HEK293 (cell line): Measurements from ENCODE around the gene BICRA.

ENCODE experiments used
- CTCF ChIA-PET: fragments of 350-600 bp; formaldehyde crosslinking; extraction: SDS; loops from one replicate; lab custom pipeline; 2021; ENCODE audit warnings: antibody characterized with exemption; lab: Yijun Ruan, JAX
- POLR2A ChIA-PET: fragments of 300-600 bp; formaldehyde crosslinking; extraction: SDS; loops from one replicate; lab custom pipeline; 2020; ENCODE audit warnings: antibody characterized with exemption, inconsistent platforms; lab: Yijun Ruan, JAX
- H3K27ac ChIP-seq: fragments of 200-500 bp; sonication (Bioruptor generic); 2 replicates; pipeline ENCODE4 v1.5.1; 2014; ENCODE audit warnings: low read depth, low read length, control low read depth, inconsistent platforms; ENCODE audit errors: extremely low read depth
- H3K36me3 ChIP-seq, 2 experiments: fragments of 200-500 bp in 1 of 2; sonication (Bioruptor generic) in 1 of 2; 1 replicate in 1 of 2; 2 replicates in 1 of 2; pipeline ENCODE4 v1.5.1; 2014 to 2017; ENCODE audit warnings: inconsistent platforms in 2 of 2, low read length in 2 of 2; ENCODE audit not compliant: control insufficient read depth in 2 of 2, insufficient read depth in 1 of 2
- H3K4me1 ChIP-seq: fragments of 200-500 bp; sonication (Bioruptor generic); 2 replicates; pipeline ENCODE4 v1.5.1; 2014; ENCODE audit warnings: mild to moderate bottlenecking, low read length, inconsistent platforms; ENCODE audit not compliant: control insufficient read depth, insufficient read depth
- H3K4me3 ChIP-seq: 2 replicates; pipeline ENCODE4 v1.5.1; 2011; ENCODE audit warnings: low read depth, mild to moderate bottlenecking, control low read depth, low read length, moderate library complexity
- H3K9me3 ChIP-seq: fragments of 200-500 bp; sonication (Bioruptor generic); 2 replicates; pipeline ENCODE4 v1.5.1; 2014; ENCODE audit warnings: low read depth, low read length, inconsistent platforms; ENCODE audit not compliant: control insufficient read depth, insufficient read depth
- AEBP2 ChIP-seq: fragments of 450-650 bp; formaldehyde crosslinking; IDR thresholded peaks from 2 replicates; pipeline ENCODE4 v1.5.1; 2016; ENCODE audit warnings: missing biosample characterization, missing genetic modification characterization, borderline replicate concordance
- IKZF3 ChIP-seq: fragments of 450-650 bp; IDR thresholded peaks from 2 replicates; pipeline ENCODE4 v1.5.0; 2018; ENCODE audit warnings: missing biosample characterization, mild to moderate bottlenecking, missing genetic modification characterization, moderate library complexity
- KLF1 ChIP-seq: fragments of 450-650 bp; formaldehyde crosslinking; IDR thresholded peaks from 2 replicates; pipeline ENCODE4 v1.5.1; 2016; ENCODE audit warnings: missing biosample characterization, missing genetic modification characterization
- OVOL3 ChIP-seq: fragments of 450-650 bp; formaldehyde crosslinking; IDR thresholded peaks from 2 replicates; pipeline ENCODE4 v1.5.1; 2016; ENCODE audit warnings: missing biosample characterization, missing genetic modification characterization
- PRDM10 ChIP-seq: fragments of 450-650 bp; formaldehyde crosslinking; IDR thresholded peaks from 2 replicates; pipeline ENCODE4 v1.5.1; 2016; ENCODE audit warnings: missing biosample characterization, missing genetic modification characterization
- SALL2 ChIP-seq: fragments of 450-650 bp; formaldehyde crosslinking; IDR thresholded peaks from 2 replicates; pipeline ENCODE4 v1.5.0; 2017; ENCODE audit warnings: missing biosample characterization, mild to moderate bottlenecking, missing genetic modification characterization, borderline replicate concordance
- ZNF121 ChIP-seq: fragments of 450-650 bp; formaldehyde crosslinking; IDR thresholded peaks from 2 replicates; pipeline ENCODE4 v1.5.1; 2016; ENCODE audit warnings: missing biosample characterization, missing genetic modification characterization
- ZNF324 ChIP-seq: fragments of 450-650 bp; formaldehyde crosslinking; IDR thresholded peaks from 2 replicates; pipeline ENCODE4 v1.5.1; 2016; ENCODE audit warnings: missing biosample characterization, missing genetic modification characterization
- ZNF350 ChIP-seq: fragments of 450-650 bp; formaldehyde crosslinking; IDR thresholded peaks from 2 replicates; pipeline ENCODE4 v1.5.0; 2017; ENCODE audit warnings: missing biosample characterization, mild to moderate bottlenecking, missing genetic modification characterization
- ZNF391 ChIP-seq: fragments of 450-650 bp; formaldehyde crosslinking; IDR thresholded peaks from 2 replicates; pipeline ENCODE4 v1.5.1; 2016; ENCODE audit warnings: low read depth, missing biosample characterization, missing genetic modification characterization, borderline replicate concordance
- ZNF501 ChIP-seq: fragments of 450-650 bp; formaldehyde crosslinking; IDR thresholded peaks from 2 replicates; pipeline ENCODE4 v1.5.1; 2016; ENCODE audit warnings: missing biosample characterization, missing genetic modification characterization
- ZNF600 ChIP-seq: fragments of 450-650 bp; formaldehyde crosslinking; IDR thresholded peaks from 2 replicates; pipeline ENCODE4 v1.5.1; 2016; ENCODE audit warnings: missing biosample characterization, missing genetic modification characterization
- ZNF610 ChIP-seq: fragments of 450-650 bp; formaldehyde crosslinking; IDR thresholded peaks from 2 replicates; pipeline ENCODE4 v1.5.1; 2016; ENCODE audit warnings: missing biosample characterization, missing genetic modification characterization, borderline replicate concordance
- ZNF621 ChIP-seq: fragments of 450-650 bp; formaldehyde crosslinking; IDR thresholded peaks from 2 replicates; pipeline ENCODE4 v1.5.1; 2017; ENCODE audit warnings: missing biosample characterization, missing genetic modification characterization
- ZNF639 ChIP-seq: fragments of 450-650 bp; formaldehyde crosslinking; IDR thresholded peaks from 2 replicates; pipeline ENCODE4 v1.5.1; 2016; ENCODE audit warnings: missing biosample characterization, missing genetic modification characterization
- ZNF658 ChIP-seq: fragments of 450-650 bp; formaldehyde crosslinking; IDR thresholded peaks from 2 replicates; pipeline ENCODE4; 2016; ENCODE audit warnings: missing biosample characterization, missing genetic modification characterization

Gene BICRA

GRCh38 chr19:47661161-47661560 lies 52.2 kb downstream of the BICRA start:
- CTCF ChIA-PET, result no interaction called here

GRCh38 chr19:47661611-47662010 lies 52.7 kb downstream of the BICRA start:
- TF ChIP-seq ZNF391 (tag by site-specific recombination) (no peak), ZNF121 (tag by site-specific recombination) (peak; percentile 33; the same call in 1 of the 2 replicates)
- TF ChIP-seq, all 188 proteins: peak for 1
- no peak overlapping the region for H3K4me3 ChIP-seq
- ChIA-PET CTCF (no interaction called here), POLR2A (interaction anchor here (1.0 kb wide), 1 partner anchor 9 kb away, joined by 3 read pairs; no protein-coding TSS in a partner anchor)
- H3K4me1 ChIP-seq, result peaks cover 12% of the 10 kb centered on the region
- H3K27ac ChIP-seq, result no peak overlapping the region
- H3K36me3 ChIP-seq, result peaks cover 3% of the 10 kb centered on the region in 2 experiments; a peak in 2 of 3 replicates
- H3K9me3 ChIP-seq, result no peaks in the 10 kb centered on the region

More at GRCh38 chr19:47661161-47661560, 52.2 kb downstream of the BICRA start:
- H3K4me1 ChIP-seq, result peaks cover 12% of the 10 kb centered on the region
- POLR2A ChIA-PET, result no interaction called here
- no peaks in the 10 kb centered on the region for H3K9me3 ChIP-seq
- H3K4me3 ChIP-seq, result no peak overlapping the region
- no peak for TF ChIP-seq AEBP2 (tag by site-specific recombination)
- TF ChIP-seq ZNF621 (tag by site-specific recombination), result no peak
- TF ChIP-seq ZNF600, result no peak
- no peak for TF ChIP-seq OVOL3 (tag by site-specific recombination)
- TF ChIP-seq SALL2, result no peak
- no peak for TF ChIP-seq ZNF610 (tag by site-specific recombination)
- no peak for TF ChIP-seq PRDM10 (tag by site-specific recombination)
- no peak for TF ChIP-seq ZNF350
- no peak for TF ChIP-seq IKZF3 (tag by site-specific recombination)
- TF ChIP-seq ZNF639 (tag by site-specific recombination), result no peak
- TF ChIP-seq KLF1 (tag by site-specific recombination), result no peak
- no peak for TF ChIP-seq ZNF501 (tag by site-specific recombination)
- no peak for TF ChIP-seq ZNF658 (tag by site-specific recombination)
- TF ChIP-seq ZNF324, result no peak
- peaks cover 3% of the 10 kb centered on the region in 2 experiments; a peak in 2 of 3 replicates for H3K36me3 ChIP-seq
- no peak overlapping the region for H3K27ac ChIP-seq
